Measurements from ENCODE around the gene PDLIM7.
A peak's percentile ranks its signal among the peaks of the same experiment; 100 is the strongest.

PDLIM7 gene

DNA sequence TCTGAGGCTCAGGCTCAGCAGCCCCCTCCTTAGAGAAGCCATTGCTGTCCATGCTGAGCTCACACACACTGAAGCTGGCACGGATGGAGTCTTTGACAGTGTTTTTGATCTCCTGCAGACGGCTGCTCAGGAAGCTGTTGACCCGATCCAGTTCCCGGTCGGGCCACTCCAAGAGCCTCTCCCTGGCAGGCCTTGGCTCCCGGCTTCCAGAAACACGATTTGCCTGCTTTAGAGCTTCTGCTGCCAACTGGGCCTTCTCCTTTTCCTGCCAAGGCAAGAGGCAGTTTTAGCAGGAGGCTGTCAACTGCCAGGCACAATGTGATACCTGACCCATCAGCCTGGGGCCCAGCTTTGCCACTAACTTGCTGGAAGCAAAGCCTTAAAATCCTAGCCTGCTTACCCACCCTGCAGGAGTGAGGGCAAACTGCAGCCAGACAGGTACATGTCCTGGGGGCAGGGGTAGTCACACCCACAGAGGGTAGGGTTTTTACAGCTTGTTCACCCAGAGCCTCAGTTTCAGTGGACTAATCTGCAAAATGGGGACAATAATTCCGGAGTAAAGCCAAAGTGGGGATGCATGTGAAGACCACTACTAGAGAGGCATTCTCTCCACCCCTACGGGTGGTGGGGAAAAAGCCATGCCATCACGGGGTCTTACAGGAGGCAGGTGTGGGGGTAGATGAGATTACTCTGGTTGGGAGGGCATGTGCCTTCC lies 27.7 kb upstream of the PDLIM7 start:
- DNase-seq (ENCODE audit: low spot score) = no peak

DNA sequence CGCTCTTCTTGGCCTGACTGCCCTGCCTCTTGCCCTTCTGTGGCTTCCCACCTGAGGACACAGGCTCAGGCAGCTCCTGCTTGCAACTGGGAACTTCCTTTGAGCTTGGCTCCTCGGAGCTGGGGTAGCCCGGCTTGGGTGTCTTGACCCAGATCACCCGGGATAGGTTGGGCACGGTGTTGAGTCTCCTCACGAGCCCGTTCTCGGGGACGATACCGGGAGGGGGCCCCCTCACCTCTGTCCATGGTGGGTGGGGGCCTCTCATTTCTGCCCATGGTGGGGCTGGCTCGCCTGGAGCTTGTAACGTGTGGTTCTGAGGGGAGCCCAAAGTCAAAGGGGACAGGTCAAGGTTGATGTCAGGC lies 27.1 kb upstream of the PDLIM7 start:
- no peak for DNase-seq (ENCODE audit: low spot score)

DNA sequence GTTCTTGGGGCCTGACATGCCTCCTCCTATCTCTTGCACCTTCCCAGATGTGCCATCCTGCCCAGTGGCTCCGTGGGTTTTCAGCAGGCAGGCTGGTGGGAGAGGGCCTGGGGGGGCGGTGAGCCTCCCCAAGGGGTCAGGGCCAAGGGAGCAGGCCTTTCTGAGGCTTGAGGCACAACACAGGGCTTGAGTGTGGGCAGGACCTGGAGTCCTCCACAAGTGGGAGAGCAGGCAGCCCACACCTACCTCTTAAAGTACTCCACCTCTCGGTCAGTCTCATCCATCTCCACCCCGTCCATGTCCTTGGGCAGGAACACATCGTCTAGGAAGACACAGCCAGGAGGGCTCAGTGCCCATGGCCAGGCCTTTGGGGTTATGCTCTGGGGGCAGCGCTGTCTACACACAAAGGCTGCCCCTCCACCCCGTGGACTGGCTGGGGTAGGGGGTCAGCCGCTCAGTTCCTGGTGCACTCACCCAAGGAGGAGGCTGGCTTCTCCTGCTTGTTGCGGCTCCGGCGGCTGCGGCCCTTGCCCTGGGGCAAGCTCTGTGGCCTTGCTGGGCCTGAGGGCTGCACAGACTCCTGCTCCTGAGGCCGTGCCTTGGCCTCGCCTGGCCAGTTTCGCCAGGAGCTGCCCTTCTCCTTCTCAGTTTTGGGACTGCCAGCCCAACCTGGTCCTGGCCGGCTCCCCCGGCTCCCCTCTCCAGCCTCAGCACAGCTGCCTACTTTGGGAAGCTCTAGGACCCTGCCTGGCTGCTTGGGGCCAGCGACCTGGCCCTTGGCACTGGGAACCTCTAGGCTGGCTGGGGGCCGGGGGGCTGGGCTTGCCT lies 26.5 kb upstream of the PDLIM7 start:
- DNase-seq (ENCODE audit: low spot score) = no peak

DNA sequence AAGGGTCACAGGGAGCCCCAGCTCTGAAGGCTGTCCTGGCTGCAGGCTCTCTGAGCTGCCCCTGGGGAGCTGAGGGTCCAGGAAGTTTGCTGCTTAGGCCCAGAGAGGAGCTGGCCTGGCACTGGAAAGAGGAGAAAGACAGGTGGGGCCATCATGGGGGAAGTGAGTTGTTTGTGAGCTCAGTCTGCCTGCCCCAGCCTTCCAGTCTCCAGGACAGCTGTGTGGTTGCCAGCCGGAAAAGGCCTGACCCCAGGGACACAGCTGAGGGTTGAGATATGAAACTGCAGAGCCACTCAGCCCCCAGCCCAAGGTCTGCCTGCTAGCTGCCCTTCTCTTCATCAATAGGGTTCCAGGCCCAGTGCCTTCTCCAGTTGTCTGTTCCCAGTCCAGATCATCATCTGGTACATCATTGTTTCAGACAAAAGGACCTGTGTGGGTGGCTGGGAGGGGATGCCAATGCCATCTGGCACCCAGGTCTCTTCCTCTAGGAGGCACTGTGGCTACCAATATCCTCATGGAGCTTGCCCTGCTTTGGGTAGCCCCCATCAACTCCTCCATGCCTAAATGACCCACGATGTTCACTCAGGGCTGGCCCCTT lies 23.6 kb upstream of the PDLIM7 start:
- no peak for DNase-seq (ENCODE audit: low spot score)

DNA sequence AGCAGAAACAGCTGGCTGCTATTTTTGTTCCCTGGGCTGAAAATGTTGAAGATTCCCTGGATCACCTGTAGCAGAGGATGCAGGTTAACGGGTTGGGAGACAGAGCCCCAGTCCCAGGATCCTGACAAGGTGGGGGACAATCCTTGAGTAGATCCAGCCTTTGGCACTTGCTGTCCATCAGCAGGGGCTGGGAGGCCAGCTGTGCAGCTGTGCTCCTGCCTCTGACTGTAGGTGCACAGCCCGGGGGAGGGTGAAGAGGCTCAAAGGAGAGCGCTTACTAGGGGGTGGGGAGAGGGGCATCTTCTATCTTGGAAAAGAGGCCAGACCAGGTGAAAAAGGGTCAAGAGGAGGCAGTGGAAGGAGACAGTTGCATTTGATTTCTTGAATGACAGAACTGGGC lies 22.9 kb upstream of the PDLIM7 start:
- DNase-seq (ENCODE audit: low spot score) = no peak

DNA sequence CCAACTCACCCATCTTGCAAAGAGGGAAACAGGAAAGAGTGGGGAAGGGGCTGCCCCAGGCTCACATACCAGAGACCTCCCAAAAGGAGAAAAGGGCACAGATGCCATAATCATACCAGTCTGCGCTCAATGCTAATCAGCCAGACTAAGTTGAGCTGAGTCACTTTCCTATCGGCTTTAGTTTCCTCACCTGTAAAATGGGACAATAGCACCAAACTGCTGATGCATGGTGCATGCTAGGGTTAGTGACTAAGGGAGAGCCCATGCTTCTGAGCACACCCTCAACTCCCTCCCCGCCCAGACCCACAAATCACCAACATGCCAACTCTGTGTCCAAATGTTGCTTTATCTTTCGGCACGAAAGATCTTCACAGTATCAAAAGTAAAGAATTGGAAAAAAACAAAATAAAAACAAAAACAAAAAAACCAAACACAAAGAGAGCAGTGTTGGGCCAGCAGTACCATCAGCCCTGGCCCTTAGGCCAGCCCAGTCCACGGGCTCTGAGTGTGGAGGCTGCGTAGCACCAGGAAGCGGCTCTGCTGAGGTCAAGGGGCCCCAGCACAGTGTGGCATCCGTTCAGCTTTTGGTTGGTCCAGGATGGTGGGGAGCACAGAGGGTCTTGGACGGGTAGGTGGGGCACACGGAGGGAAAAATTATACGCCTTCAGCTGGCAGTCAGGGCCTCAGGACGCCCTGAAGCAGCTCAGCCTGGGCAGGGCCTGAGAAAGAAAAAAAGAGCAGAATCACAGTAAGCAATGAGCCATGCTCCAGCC lies 22.2 kb upstream of the PDLIM7 start:
- no peak for DNase-seq (ENCODE audit: low spot score)

DNA sequence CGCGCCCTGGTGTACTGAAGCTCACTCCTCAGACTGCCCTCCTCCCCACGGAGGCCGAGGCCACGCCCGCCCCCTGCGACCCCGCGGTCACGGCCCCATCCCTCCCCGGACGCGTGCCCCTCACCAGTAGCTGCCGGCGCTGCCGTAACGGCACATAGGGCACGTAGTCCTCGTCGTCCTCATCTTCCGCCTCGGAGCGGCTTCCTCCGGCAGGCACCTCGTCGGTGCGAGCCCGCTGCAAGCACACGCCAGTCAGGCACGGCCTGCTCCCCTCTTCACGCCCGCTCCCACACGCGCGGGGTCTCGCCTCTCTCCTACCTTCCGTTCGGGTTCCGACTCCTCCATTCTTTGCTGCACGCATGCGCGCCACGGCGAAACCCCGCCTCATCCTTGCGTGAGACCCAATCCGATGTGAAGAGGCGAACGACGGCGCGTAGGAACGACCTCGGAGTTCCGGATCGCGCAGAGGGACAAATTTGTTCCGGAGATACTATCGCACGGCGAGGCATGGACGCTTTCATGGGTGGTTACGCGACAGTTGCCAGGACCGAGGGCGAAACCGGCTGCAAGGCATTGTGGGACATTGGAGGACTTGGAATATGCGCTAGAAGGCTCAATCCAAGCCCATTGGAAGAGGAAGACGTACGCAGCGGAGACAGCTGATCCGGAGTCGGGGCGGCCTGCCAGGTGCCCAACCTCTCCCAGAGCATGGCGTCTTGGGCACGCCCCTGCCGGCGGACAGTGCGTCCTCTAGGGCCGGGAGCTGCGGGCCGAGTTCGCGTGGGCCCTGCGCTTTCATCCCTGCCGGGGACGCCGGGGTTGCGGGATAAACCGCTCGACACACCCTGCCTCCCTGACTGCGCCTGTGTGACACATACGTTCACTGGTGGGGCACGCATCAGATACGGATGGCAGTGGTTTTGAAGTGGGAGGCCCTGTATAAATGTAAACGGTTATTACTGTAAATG lies 19.5 kb upstream of the PDLIM7 start, which contains the start of gene DDX41:
Gene DDX41 (minus strand): TSS at position 361 of the 968 bp plus-strand sequence. CDS start 16 bp downstream, at position 345.
- DNase-seq (ENCODE audit: low spot score) = peak; percentile 100

DNA sequence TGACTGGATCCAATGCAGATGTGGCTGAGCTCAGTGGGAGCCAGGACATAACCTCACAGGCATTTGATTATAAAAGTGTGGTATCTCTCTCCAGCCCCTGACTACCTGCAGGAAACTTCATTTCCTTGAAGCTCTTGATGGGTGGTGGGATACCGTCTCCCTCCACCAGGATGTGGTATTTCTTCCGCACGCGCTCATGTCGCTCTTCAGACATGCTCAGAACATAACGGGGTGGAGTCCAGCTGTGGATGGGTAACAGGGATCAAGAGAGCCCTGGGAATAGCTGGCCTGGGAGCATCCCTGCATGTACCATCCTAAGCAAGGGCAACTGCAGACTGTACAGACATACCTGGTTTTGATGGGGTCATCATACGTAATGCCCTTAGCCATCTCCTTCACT lies 18.2 kb upstream of the PDLIM7 start:
- DNase-seq (ENCODE audit: low spot score) = no peak

DNA sequence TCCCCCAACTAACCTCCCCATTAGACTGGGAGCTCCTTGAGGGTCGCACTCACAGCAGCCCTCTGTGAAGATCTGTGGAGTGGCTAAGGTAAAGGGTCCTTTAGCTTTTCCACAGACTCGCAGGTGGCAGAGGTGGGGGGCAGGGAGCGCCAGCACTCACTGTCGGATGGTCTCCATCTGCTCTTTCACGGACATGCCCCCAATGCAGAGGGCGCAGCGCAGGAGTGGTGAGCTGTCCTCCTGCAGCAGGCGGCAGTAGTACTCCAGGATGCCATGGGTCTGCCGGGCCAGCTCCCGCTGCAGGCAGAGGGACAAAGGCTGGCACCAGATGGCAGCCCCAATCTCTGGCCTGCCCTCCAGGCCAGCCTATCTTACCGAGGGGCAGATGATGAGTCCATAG lies 17.1 kb upstream of the PDLIM7 start:
- DNase-seq (ENCODE audit: low spot score) = no peak

DNA sequence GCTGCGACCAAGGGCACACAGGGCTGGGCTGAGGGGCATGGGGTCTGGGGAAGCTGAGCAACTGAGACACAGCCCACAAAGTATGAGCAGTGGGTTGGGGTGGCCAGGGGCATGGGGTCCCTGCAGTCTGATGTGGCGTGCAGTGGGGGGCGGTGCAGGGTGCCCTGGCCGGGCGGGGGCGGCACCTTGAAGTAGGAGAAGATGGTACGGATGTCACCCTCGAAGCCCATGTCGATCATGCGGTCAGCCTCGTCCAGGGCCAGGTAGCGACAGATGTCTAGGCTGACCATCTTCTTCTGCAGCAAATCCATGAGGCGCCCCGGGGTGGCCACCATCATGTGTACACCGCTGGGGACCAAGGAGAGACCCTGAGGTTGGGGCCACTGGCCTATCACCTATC lies 16.1 kb upstream of the PDLIM7 start:
- no peak for DNase-seq (ENCODE audit: low spot score)

DNA sequence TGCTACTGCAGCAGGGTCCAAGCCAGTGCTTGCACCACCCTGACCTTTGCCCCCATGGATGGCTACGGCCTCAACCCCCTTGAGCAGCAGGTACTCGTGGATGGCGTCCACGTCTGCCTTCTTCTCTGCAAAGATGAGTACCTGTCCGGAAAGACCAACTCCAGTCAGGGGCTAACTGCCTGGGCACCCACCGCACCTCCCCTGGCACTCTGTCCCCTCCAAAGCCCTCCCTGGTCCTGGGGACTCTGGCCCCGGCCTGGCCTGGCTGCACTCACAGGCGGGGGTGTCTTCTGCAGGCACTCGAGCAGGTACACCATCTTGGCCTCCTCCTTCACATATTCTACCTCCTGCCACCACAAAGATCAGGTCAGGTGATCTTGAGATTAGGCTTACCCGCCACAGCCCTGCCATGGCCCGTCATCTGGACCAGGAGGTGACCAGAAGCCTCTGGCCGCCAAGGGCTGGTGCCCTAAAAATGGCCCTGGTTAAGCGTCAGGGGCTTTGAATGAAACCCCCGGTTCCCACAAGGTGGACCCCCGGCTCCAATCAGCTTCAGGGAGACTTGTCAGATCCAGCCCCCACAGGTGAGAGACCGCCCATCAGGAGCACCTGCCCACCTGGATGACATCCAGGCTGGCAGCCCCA lies 15.5 kb upstream of the PDLIM7 start:
- DNase-seq (ENCODE audit: low spot score) = no peak

DNA sequence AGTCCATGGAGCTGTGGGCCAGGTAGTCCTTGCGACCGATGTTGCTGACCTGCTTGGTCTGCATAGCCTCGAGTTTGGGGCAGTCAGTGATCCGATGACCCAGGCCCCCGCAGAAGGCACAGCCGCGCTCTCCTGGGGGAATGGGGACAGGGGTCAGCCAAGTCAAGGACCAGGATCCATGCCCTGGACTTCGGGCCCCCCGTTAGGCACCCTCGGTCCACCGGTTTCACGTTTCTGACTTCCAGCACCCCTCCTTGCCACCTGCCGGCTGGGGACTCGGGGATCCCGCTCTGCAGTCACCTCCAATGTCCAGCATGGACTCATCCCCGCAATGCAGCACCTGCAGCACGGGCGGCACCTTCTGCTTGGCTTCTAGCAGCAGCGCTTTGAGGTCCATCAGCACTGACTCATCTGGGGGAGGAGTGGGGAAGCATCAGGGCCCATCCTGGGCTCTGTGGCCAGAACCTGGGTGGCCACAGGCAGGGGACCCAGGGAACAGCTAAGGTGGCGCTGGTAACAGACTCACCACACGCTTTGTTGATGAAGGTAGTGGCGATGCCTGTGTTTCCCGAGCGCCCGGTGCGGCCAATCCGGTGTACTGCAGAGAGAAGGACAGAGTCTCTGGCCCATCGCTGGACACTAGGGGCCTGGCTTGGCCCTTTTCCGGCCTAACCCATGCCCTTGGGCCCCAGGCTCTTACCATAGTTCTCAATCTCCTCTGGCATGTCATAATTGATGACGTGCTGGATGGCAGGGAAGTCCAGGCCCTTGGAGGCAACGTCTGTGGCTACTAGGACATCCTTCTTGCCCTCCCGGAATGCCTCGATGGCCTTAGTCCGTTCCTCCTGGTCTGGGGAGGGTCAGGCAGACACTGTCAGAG lies 14.6 kb upstream of the PDLIM7 start:
- DNase-seq (ENCODE audit: low spot score) = no peak

DNA sequence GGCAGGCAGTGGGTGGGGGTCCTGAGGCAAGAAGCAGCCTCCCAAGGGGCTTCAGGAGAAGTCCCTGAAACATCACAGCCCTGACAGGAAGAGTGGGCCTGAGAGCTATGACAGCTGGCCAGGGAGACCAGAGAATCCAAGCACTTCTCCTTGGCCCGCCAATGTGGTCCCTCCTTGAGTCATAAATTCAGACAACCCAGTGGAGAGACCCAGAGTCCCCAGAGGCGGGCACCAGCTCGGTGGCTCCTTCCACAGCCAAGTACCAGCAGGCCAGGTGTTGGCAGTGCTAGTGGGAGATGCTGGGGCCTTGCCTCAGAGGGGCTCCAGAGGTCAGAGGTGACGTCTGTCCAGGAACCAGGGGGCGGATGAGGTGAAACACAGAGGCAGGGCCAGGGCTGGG lies 13.8 kb upstream of the PDLIM7 start:
- no peak for DNase-seq (ENCODE audit: low spot score)

DNA sequence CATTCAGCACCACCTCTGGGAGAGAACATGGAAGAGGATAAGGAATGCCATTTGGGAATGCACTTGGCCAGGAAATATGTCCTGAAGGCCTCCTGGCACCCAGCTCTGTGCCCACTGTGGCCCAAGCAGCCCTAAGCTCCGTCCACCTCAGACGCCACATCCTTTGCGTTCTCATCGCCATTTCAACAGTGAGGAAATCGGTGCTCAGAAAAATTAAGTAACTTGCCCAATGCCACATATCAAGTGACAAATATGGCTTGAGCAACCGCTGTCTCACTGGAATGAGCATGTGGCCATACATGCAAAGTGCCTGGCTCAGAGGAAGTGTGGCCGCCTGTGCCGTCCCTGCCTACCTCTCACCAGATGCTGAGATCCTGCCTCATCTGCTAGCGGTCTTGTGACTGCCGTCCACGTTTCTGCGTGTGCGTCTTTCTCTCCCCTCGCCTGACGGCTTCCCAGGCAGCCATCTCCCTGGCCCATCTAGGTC lies 13.2 kb upstream of the PDLIM7 start:
- no peak for DNase-seq (ENCODE audit: low spot score)

DNA sequence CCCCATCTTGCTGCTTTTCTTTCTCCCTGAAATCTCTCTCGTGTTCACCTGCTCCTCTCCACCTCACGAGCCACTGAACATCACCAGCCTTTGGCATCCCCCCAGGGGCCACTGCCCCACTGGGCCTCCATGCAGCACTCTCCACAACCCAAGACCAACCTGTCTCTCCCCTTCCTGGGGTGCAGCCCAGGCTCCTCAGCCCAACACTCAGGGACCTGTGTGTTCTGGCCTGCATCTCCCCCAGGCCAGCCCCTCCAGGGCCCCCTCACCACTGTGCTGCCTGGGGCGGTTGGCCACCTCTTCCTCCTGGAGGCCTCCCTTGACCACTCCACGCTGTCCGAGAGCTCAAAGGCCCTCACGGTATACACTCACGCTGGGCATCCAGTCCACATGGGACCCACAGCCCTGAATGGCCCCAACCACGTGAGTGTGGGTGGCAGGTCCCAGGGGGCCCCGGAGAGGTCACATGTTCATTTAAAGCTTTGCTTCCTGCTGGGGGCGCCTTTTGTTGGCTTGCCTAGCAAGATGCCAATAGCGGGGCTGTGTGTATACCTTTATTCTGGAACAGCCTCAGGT lies 12.7 kb upstream of the PDLIM7 start:
- DNase-seq (ENCODE audit: low spot score) = no peak

DNA sequence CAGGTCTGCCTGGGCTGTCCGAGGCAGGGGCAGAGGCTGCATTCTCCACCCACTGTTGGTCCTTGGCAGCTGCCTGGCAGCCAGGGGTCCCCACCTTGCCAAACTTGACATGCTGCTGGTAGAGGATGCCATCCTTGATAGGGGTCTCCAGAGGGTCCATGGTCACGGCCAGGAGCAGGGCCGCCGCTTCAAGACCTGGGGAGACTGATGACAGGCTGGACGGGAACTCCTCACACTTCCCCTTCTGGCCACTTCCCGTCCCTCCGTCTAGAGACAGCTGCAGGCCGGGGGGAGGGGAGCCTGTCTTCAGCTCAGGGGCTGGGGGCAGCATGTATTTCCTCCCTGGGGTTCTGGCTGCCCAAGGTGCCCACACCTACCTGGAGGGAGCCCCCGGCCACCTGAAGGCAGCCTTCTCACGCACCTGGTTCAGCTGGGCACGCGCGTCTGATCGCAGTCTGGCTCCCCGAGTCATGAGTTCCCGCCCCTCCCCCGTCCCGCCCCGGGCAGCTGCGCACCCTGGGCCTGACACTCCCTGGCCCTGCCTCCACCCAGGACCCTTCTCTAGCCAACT lies 12.1 kb upstream of the PDLIM7 start, which contains the start of gene DOK3:
Gene DOK3 (minus strand): TSS at position 446 of the 571 bp plus-strand sequence. CDS start 286 bp downstream, at position 160.
- DNase-seq (ENCODE audit: low spot score) = no peak

DNA sequence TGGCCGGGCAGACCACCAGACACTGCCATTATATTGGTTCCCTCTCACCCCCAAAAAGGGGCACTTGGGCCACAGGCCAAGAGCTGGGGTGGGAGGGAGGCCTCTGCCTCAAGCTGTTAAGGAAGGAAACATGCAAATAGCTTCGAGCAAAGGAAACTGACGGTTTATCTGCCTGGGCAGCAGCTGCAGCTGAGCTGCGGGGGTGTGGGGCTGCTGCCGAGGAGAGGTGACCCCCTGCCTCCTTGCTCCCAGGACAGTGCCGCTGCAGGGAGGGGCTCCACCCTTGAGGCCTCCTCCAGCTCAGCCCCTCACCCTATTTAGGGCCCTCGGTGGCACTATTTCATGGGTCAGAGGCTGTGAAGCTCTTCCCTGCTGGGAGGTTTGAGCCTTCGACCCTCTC lies 11.4 kb upstream of the PDLIM7 start:
- no peak for DNase-seq (ENCODE audit: low spot score)

DNA sequence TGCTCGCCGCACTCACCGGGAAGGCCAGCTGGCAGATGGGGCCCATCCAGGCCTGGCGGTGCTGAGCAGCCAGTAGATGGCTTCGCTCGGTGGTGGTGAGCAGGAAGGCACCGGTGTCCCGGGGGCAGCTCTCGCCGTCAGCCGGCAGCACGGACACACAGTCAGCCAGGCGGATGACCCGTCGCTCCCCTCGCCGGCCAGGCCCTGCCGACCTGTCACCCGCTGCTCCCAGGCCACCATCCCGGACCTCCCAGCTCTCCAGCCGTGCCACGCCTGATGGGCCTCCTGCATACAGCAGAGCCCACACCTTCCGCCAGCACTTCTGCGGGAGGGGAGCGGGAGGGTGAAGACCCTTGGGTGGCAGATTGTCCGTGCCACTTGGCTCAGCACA lies 10.8 kb upstream of the PDLIM7 start:
- DNase-seq (ENCODE audit: low spot score) = no peak

Data from SW480 (cell line).